ENCODE data around the gene ISYNA1. TPM values are rescaled to one million over a fixed set of nuclear protein-coding genes. Genes with fewer than 3 reads are reported as not detected.
A peak's percentile ranks its signal among the peaks of the same experiment; 100 is the strongest.

ISYNA1 gene
- total and polyA plus RNA-seq, 8 donors: 7.8 to 47.3 (median 15.4) TPM

- DNase-seq: no peak
- peak overlapping the region; percentile 77 to 84 (median 79) for H3K27ac ChIP-seq
- no peak overlapping the region for H3K4me3 ChIP-seq
- TF ChIP-seq, protein P1, sequence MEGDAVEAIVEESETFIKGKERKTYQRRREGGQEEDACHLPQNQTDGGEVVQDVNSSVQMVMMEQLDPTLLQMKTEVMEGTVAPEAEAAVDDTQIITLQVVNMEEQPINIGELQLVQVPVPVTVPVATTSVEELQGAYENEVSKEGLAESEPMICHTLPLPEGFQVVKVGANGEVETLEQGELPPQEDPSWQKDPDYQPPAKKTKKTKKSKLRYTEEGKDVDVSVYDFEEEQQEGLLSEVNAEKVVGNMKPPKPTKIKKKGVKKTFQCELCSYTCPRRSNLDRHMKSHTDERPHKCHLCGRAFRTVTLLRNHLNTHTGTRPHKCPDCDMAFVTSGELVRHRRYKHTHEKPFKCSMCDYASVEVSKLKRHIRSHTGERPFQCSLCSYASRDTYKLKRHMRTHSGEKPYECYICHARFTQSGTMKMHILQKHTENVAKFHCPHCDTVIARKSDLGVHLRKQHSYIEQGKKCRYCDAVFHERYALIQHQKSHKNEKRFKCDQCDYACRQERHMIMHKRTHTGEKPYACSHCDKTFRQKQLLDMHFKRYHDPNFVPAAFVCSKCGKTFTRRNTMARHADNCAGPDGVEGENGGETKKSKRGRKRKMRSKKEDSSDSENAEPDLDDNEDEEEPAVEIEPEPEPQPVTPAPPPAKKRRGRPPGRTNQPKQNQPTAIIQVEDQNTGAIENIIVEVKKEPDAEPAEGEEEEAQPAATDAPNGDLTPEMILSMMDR (IDR thresholded peaks at IDR 0.05): no peak
- TF ChIP-seq POLR2AphosphoS5 (IDR thresholded peaks at IDR 0.05): no peak
- no peak for TF ChIP-seq EP300 (IDR thresholded peaks at IDR 0.05)
- no peak for TF ChIP-seq POLR2A (IDR thresholded peaks at IDR 0.05)
- no peaks in the 10 kb centered on the region for H3K9me3 ChIP-seq
- H3K36me3 ChIP-seq: peaks cover 0 to 13% (median 0%) of the 10 kb centered on the region in 4 donors
- peaks cover 31 to 73% (median 49%) of the 10 kb centered on the region in 4 donors for H3K4me1 ChIP-seq
- peaks cover 0 to 25% (median 0%) of the 10 kb centered on the region in 3 donors for H3K27me3 ChIP-seq
- 87 to 96% (median 94%) methylated on average over 2 to 3 of the region's 3 CpGs for WGBS, 5 donors
- intact Hi-C loops (cut with DNase I; ENCODE audit: low total_unique reads): no loop called here
Observed at GRCh38 chr19:18385359-18385674, 52.6 kb downstream of the ISYNA1 start.

DNA sequence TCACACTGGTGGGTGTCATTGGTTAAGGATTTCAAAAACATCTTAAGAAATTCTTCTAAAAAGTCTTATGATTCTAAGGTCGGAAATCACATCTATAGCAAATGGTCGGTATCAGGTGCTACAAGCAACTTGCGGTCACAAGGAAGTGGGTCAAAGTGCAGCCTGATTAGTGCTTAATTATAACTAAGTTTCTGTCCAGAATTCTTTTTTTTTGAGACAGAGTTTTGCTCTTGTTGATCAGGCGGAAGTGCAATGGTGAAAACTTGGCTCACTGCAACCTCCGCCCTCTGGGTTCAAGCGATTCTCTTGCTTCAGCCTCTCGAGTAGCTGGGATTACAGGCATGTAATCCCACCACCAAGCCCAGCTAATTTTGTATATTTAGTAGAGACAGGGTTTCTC, 53.2 kb downstream of the ISYNA1 start:
- peaks cover 36 to 78% (median 53%) of the 10 kb centered on the region in 4 donors for H3K4me1 ChIP-seq
- peak overlapping the region; percentile 77 to 84 (median 79) for H3K27ac ChIP-seq
- intact Hi-C loops (cut with DNase I; ENCODE audit: low total_unique reads): no loop called here
- H3K27me3 ChIP-seq: peaks cover 0 to 25% (median 0%) of the 10 kb centered on the region in 3 donors
- TF ChIP-seq POLR2AphosphoS5 (IDR thresholded peaks at IDR 0.05) (peak in 1 of 3 donors; percentile 24), POLR2A (IDR thresholded peaks at IDR 0.05) (no peak)
- H3K4me3 ChIP-seq: no peak overlapping the region
- 31 to 61% (median 48%) methylated on average over 7 of the region's 7 CpGs for WGBS, 5 donors
- DNase-seq: peak in 1 of 2 donors; percentile 80
- peaks cover 0 to 13% (median 0%) of the 10 kb centered on the region in 4 donors for H3K36me3 ChIP-seq
- H3K9me3 ChIP-seq: no peaks in the 10 kb centered on the region

Small RNA genes within 50 kb of the gene (small RNA-seq; reads per million reads assigned to genes)
- 0 reads per million in 4 donors for gene MIR3189

Other genes with a start within 250 kb of the ISYNA1 start
- 100 to 1,000 TPM in 1 of 5 donors, 10 to 100 TPM in 2, 1 to 10 TPM in 2; 5.9 to 200 (median 13.0) TPM for gene MPV17L2, start 244.9 kb downstream of the ISYNA1 start, total RNA-seq
- gene MPV17L2, start 244.9 kb downstream of the ISYNA1 start, polyA plus RNA-seq: 10 to 100 TPM; 11.6 to 15.4 (median 13.3) TPM
- gene RAB3A, start 234.1 kb downstream of the ISYNA1 start, total RNA-seq: 1 to 10 TPM in 3 of 5 donors, under 1 TPM in 1, not detected in 1; 0.87 to 2.2 (median 1.7) TPM
- gene RAB3A, start 234.1 kb downstream of the ISYNA1 start, polyA plus RNA-seq: 1 to 10 TPM; 1.4 to 2.2 (median 2.0) TPM
- gene PDE4C, start 211.7 kb downstream of the ISYNA1 start, total RNA-seq: 10 to 100 TPM in 3 of 5 donors, 1 to 10 TPM in 1, under 1 TPM in 1; 0.87 to 25.4 (median 11.4) TPM
- under 1 TPM in 1 of 3 donors, not detected in 2; 0.95 TPM for gene PDE4C, start 211.7 kb downstream of the ISYNA1 start, polyA plus RNA-seq
- gene IQCN, start 163.7 kb downstream of the ISYNA1 start, total RNA-seq: 10 to 100 TPM in 1 of 5 donors, 1 to 10 TPM in 3, not detected in 1; 2.4 to 35.7 (median 4.0) TPM
- 1 to 10 TPM; 1.4 to 2.7 (median 2.6) TPM for gene IQCN, start 163.7 kb downstream of the ISYNA1 start, polyA plus RNA-seq
- 1,000 to 10,000 TPM in 2 of 5 donors, 100 to 1,000 TPM in 3; 118 to 1,659 (median 737) TPM for gene JUND, start 156.5 kb downstream of the ISYNA1 start, total RNA-seq
- 100 to 1,000 TPM in 2 of 3 donors, 10 to 100 TPM in 1; 78.6 to 272 (median 102) TPM for gene JUND, start 156.5 kb downstream of the ISYNA1 start, polyA plus RNA-seq
- gene LSM4, start 115.1 kb downstream of the ISYNA1 start, total RNA-seq: 100 to 1,000 TPM in 2 of 5 donors, 10 to 100 TPM in 3; 24.1 to 185 (median 98.6) TPM
- 100 to 1,000 TPM; 114 to 181 (median 173) TPM for gene LSM4, start 115.1 kb downstream of the ISYNA1 start, polyA plus RNA-seq
- gene PGPEP1, start 97.5 kb downstream of the ISYNA1 start, total RNA-seq: 10 to 100 TPM in 4 of 5 donors, 1 to 10 TPM in 1; 8.0 to 58.9 (median 22.9) TPM
- gene PGPEP1, start 97.5 kb downstream of the ISYNA1 start, polyA plus RNA-seq: 10 to 100 TPM in 2 of 3 donors, 1 to 10 TPM in 1; 8.4 to 40.0 (median 31.8) TPM
- 100 to 1,000 TPM in 1 of 5 donors, 10 to 100 TPM in 4; 17.3 to 102 (median 46.9) TPM for gene GDF15, start 52.0 kb downstream of the ISYNA1 start, total RNA-seq
- 100 to 1,000 TPM in 1 of 3 donors, 10 to 100 TPM in 2; 14.2 to 134 (median 44.5) TPM for gene GDF15, start 52.0 kb downstream of the ISYNA1 start, polyA plus RNA-seq
- gene LRRC25, start 40.5 kb downstream of the ISYNA1 start, total RNA-seq: 10 to 100 TPM in 1 of 5 donors, 1 to 10 TPM in 2, not detected in 2; 2.9 to 11.2 (median 7.2) TPM
- gene LRRC25, start 40.5 kb downstream of the ISYNA1 start, polyA plus RNA-seq: 1 to 10 TPM in 2 of 3 donors, under 1 TPM in 1; 0.98 to 2.4 (median 1.7) TPM
- gene SSBP4, start 18.7 kb downstream of the ISYNA1 start, total RNA-seq: 100 to 1,000 TPM in 1 of 5 donors, 10 to 100 TPM in 4; 22.8 to 253 (median 39.7) TPM
- gene SSBP4, start 18.7 kb downstream of the ISYNA1 start, polyA plus RNA-seq: 10 to 100 TPM; 49.9 to 77.6 (median 54.4) TPM
- gene ELL, start 83.9 kb upstream of the ISYNA1 start, total RNA-seq: 10 to 100 TPM in 3 of 5 donors, 1 to 10 TPM in 2; 8.0 to 88.7 (median 13.5) TPM
- gene ELL, start 83.9 kb upstream of the ISYNA1 start, polyA plus RNA-seq: 10 to 100 TPM in 1 of 3 donors, 1 to 10 TPM in 2; 4.1 to 12.7 (median 8.1) TPM
- 100 to 1,000 TPM in 4 of 5 donors, 10 to 100 TPM in 1; 87.8 to 819 (median 197) TPM for gene FKBP8, start 105.4 kb upstream of the ISYNA1 start, total RNA-seq
- gene FKBP8, start 105.4 kb upstream of the ISYNA1 start, polyA plus RNA-seq: 100 to 1,000 TPM; 157 to 254 (median 249) TPM
- 100 to 1,000 TPM in 2 of 5 donors, 10 to 100 TPM in 3; 30.8 to 513 (median 55.4) TPM for gene KXD1, start 119.7 kb upstream of the ISYNA1 start, total RNA-seq
- gene KXD1, start 119.7 kb upstream of the ISYNA1 start, polyA plus RNA-seq: 100 to 1,000 TPM in 1 of 3 donors, 10 to 100 TPM in 2; 71.0 to 131 (median 84.5) TPM
- gene UBA52, start 133.7 kb upstream of the ISYNA1 start, total RNA-seq: 100 to 1,000 TPM in 4 of 5 donors, 10 to 100 TPM in 1; 84.3 to 596 (median 358) TPM
- gene UBA52, start 133.7 kb upstream of the ISYNA1 start, polyA plus RNA-seq: 1,000 to 10,000 TPM; 1,291 to 1,681 (median 1,311) TPM
- 100 to 1,000 TPM in 2 of 5 donors, 10 to 100 TPM in 3; 15.6 to 483 (median 85.3) TPM for gene REX1BD, start 150.7 kb upstream of the ISYNA1 start, total RNA-seq
- 100 to 1,000 TPM; 110 to 204 (median 118) TPM for gene REX1BD, start 150.7 kb upstream of the ISYNA1 start, polyA plus RNA-seq
- gene CRLF1, start 168.7 kb upstream of the ISYNA1 start, total RNA-seq: 10 to 100 TPM in 1 of 5 donors, 1 to 10 TPM in 3, not detected in 1; 2.6 to 12.6 (median 5.6) TPM
- gene CRLF1, start 168.7 kb upstream of the ISYNA1 start, polyA plus RNA-seq: 10 to 100 TPM; 12.3 to 15.9 (median 14.2) TPM
- 1 to 10 TPM in 2 of 5 donors, not detected in 3; 1.8 to 4.7 TPM for gene TMEM59L, start 174.7 kb upstream of the ISYNA1 start, total RNA-seq
- gene TMEM59L, start 174.7 kb upstream of the ISYNA1 start, polyA plus RNA-seq: 1 to 10 TPM in 1 of 3 donors, under 1 TPM in 1, not detected in 1; 0.25 to 3.7 TPM
- gene KLHL26, start 198.9 kb upstream of the ISYNA1 start, total RNA-seq: 10 to 100 TPM in 2 of 5 donors, 1 to 10 TPM in 3; 1.2 to 45.1 (median 7.0) TPM
- gene KLHL26, start 198.9 kb upstream of the ISYNA1 start, polyA plus RNA-seq: 1 to 10 TPM; 3.2 to 4.4 (median 3.7) TPM
- gene CRTC1, start 245.5 kb upstream of the ISYNA1 start, total RNA-seq: 10 to 100 TPM in 1 of 5 donors, 1 to 10 TPM in 3, not detected in 1; 4.2 to 28.0 (median 4.7) TPM
- gene CRTC1, start 245.5 kb upstream of the ISYNA1 start, polyA plus RNA-seq: 1 to 10 TPM; 4.6 to 8.4 (median 4.6) TPM